HEK293T (cell line): ENCODE data around the gene ILKAP.

Experiments used
- ARNT ChIP-seq: fragments of 450-650 bp; IDR thresholded peaks from 2 replicates; pipeline ENCODE4 v1.6.1; 2017; ENCODE audit warnings: mild to moderate bottlenecking
- BHLHE40 ChIP-seq: fragments of 450-650 bp; IDR thresholded peaks from 2 replicates; pipeline ENCODE4 v1.6.1; 2016; ENCODE audit warnings: mild to moderate bottlenecking, moderate library complexity, borderline replicate concordance
- FOXA1 ChIP-seq: fragments of 450-650 bp; IDR thresholded peaks from 2 replicates; pipeline ENCODE4 v1.6.1; 2016; ENCODE audit warnings: mild to moderate bottlenecking
- FOXM1 ChIP-seq: fragments of 450-650 bp; IDR thresholded peaks from 2 replicates; pipeline ENCODE4 v1.6.1; 2017; ENCODE audit warnings: mild to moderate bottlenecking, borderline replicate concordance
- HDGF ChIP-seq: fragments of 450-650 bp; IDR thresholded peaks from 2 replicates; pipeline ENCODE4 v1.6.1; 2017; ENCODE audit warnings: antibody characterized with exemption, borderline replicate concordance
- PKNOX1 ChIP-seq: fragments of 450-650 bp; IDR thresholded peaks from 2 replicates; pipeline ENCODE4 v1.6.1; 2016
- SP1 ChIP-seq: fragments of 450-650 bp; IDR thresholded peaks from 2 replicates; pipeline ENCODE4 v1.6.1; 2017
- TARDBP ChIP-seq: fragments of 450-650 bp; IDR thresholded peaks from 2 replicates; pipeline ENCODE4 v1.6.1; 2016
- ZNF384 ChIP-seq: fragments of 450-650 bp; IDR thresholded peaks from 2 replicates; pipeline ENCODE4 v1.6.1; 2016

GRCh38 chr2:238240757-238241711 lies 37.5 kb upstream of the ILKAP start:
- TF ChIP-seq PKNOX1 (no peak), FOXM1 (no peak), BHLHE40 (no peak), ZNF384 (no peak), FOXA1 (no peak), SP1 (no peak), TARDBP (no peak), HDGF (no peak), ARNT (no peak)
